ENCODE results near the gene TTC31. TPM values are rescaled to one million over a fixed set of nuclear protein-coding genes. Genes with fewer than 3 reads are reported as not detected.
A peak's percentile ranks its signal among the peaks of the same experiment; 100 is the strongest.

The TTC31 gene
- total RNA-seq, 1 donor from 2014 or later = 32.2 TPM

GRCh38 chr2:74516650-74517049 lies 33.8 kb downstream of the TTC31 start:
- Mint-ChIP-seq H3K4me3 (ENCODE audit: low read depth) (no peak overlapping the region), H3K36me3 (ENCODE audit: insufficient read depth) (no peaks in the 10 kb centered on the region), H3K27ac (no peak overlapping the region), H3K9me3 (ENCODE audit: low read depth) (no peaks in the 10 kb centered on the region), H3K27me3 (peaks cover 84% of the 10 kb centered on the region), H3K4me1 (ENCODE audit: low read depth) (peaks cover 4% of the 10 kb centered on the region)
- DNase-seq (ENCODE audit: low spot score, unreplicated experiment) = no peak
- no peak for TF ChIP-seq CTCF (IDR thresholded peaks at IDR 0.05; ENCODE audit: unreplicated experiment)

DNA sequence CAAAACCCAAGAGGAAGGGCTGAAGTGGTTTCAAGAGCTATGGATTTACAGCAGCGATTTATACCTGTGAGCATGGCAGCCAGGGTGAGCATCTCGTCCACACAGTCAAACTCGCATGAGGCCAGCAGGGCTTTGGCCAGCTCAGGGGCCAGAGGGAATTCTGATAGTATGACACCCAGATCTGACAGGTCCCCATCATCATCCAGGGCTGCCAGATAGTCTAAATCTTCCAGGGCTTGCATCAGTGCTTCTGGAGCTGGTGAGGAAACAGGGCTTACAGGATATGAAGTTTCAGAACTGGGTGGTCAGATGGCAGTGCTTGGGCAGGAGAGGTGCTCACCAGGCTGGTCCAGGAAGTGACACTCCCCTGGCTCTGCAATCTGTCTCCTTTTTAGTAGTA lies 39.6 kb downstream of the TTC31 start:
- Mint-ChIP-seq H3K9me3 (ENCODE audit: low read depth) (no peaks in the 10 kb centered on the region), H3K27ac (no peak overlapping the region), H3K4me3 (ENCODE audit: low read depth) (no peak overlapping the region), H3K36me3 (ENCODE audit: insufficient read depth) (peaks cover 11% of the 10 kb centered on the region), H3K27me3 (peaks cover 56% of the 10 kb centered on the region), H3K4me1 (ENCODE audit: low read depth) (no peaks in the 10 kb centered on the region)
- no peak for TF ChIP-seq CTCF (IDR thresholded peaks at IDR 0.05; ENCODE audit: unreplicated experiment)
- DNase-seq (ENCODE audit: low spot score, unreplicated experiment) = no peak

DNA sequence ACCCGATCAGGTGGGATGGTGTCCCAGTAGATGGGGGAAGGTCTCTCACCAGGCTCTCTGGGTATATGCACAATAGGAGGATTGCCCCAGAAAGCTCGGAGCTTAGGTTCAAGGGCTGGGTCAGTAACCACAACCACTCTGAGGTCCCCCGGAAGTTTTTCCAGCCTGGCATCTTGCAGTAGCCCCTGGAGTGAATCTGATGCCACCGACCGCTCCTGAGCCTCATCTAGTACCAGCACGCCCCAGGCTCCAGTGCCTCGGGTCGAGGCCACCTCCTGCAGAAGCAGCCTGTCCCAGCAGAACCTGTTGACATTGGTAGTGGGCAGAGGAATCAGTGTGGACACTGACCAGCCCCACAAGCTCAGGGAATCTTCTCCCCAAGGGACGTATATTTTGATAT lies 41.1 kb downstream of the TTC31 start:
- Mint-ChIP-seq H3K4me1 (ENCODE audit: low read depth) (peaks cover 9% of the 10 kb centered on the region), H3K9me3 (ENCODE audit: low read depth) (no peaks in the 10 kb centered on the region), H3K4me3 (ENCODE audit: low read depth) (no peak overlapping the region), H3K27ac (no peak overlapping the region), H3K27me3 (peaks cover 41% of the 10 kb centered on the region), H3K36me3 (ENCODE audit: insufficient read depth) (peaks cover 11% of the 10 kb centered on the region)
- DNase-seq (ENCODE audit: low spot score, unreplicated experiment) = no peak
- no peak for TF ChIP-seq CTCF (IDR thresholded peaks at IDR 0.05; ENCODE audit: unreplicated experiment)

- no peak overlapping the region for H3K27ac Mint-ChIP-seq
- H3K4me1 Mint-ChIP-seq (ENCODE audit: low read depth) = peaks cover 9% of the 10 kb centered on the region
- peaks cover 11% of the 10 kb centered on the region for H3K36me3 Mint-ChIP-seq (ENCODE audit: insufficient read depth)
- H3K27me3 Mint-ChIP-seq = peaks cover 30% of the 10 kb centered on the region
- H3K4me3 Mint-ChIP-seq (ENCODE audit: low read depth) = no peak overlapping the region
- no peak for DNase-seq (ENCODE audit: low spot score, unreplicated experiment)
- H3K9me3 Mint-ChIP-seq (ENCODE audit: low read depth) = no peaks in the 10 kb centered on the region
- TF ChIP-seq CTCF (IDR thresholded peaks at IDR 0.05; ENCODE audit: unreplicated experiment) = no peak
Observed at GRCh38 chr2:74524955-74525716, 42.3 kb downstream of the TTC31 start.

- DNase-seq (ENCODE audit: low spot score, unreplicated experiment) = no peak
Observed at GRCh38 chr2:74525717-74526648, 43.1 kb downstream of the TTC31 start, which contains the start of gene DQX1. Gene DQX1, minus strand, starts transcription at chr2:74526231. Its CDS starts 502 bp downstream, at chr2:74525729.

More at GRCh38 chr2:74525717-74526648, 43.1 kb downstream of the TTC31 start, which contains the start of gene DQX1:
- Mint-ChIP-seq H3K9me3 (ENCODE audit: low read depth) (no peaks in the 10 kb centered on the region), H3K4me3 (ENCODE audit: low read depth) (peak within 1 kb of the TSS; percentile 44), H3K4me1 (ENCODE audit: low read depth) (peaks cover 13% of the 10 kb centered on the region), H3K27ac (no peak within 1 kb of the TSS), H3K27me3 (peaks cover 21% of the 10 kb centered on the region), H3K36me3 (ENCODE audit: insufficient read depth) (peaks cover 11% of the 10 kb centered on the region)
- TF ChIP-seq CTCF (IDR thresholded peaks at IDR 0.05; ENCODE audit: unreplicated experiment) = no peak

Measured in progenitor cell of endocrine pancreas (in vitro differentiated cells).